ENCODE measurements around the gene PRKG1.

DNA sequence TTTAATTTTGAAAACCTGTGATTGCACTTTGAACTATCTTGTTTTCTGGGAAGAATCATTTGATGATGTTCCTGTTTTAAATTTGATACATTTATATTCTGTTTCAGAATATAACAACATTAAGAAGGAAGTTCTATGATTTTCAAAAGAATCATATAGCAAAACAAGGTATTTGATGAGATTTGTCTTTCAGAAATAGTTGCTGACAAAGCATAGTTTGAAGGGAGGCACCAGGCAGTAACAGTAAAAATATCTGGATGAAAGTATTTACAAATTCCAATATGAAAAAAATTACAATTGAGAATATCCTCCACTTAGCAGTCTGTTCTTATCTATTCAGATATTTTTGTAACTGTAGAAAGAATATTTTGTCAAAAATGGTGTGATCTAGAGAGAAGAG, 891.2 kb downstream of the PRKG1 start:
- TF ChIP-seq ZFX (IDR thresholded peaks at IDR 0.05; ENCODE audit: borderline replicate concordance) = no peak
- TF ChIP-seq, protein P1, sequence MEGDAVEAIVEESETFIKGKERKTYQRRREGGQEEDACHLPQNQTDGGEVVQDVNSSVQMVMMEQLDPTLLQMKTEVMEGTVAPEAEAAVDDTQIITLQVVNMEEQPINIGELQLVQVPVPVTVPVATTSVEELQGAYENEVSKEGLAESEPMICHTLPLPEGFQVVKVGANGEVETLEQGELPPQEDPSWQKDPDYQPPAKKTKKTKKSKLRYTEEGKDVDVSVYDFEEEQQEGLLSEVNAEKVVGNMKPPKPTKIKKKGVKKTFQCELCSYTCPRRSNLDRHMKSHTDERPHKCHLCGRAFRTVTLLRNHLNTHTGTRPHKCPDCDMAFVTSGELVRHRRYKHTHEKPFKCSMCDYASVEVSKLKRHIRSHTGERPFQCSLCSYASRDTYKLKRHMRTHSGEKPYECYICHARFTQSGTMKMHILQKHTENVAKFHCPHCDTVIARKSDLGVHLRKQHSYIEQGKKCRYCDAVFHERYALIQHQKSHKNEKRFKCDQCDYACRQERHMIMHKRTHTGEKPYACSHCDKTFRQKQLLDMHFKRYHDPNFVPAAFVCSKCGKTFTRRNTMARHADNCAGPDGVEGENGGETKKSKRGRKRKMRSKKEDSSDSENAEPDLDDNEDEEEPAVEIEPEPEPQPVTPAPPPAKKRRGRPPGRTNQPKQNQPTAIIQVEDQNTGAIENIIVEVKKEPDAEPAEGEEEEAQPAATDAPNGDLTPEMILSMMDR (IDR thresholded peaks at IDR 0.05) = no peak
